HepG2 (cell line): Measurements from ENCODE around the gene MTHFD2L. TPM values are rescaled to one million over a fixed set of nuclear protein-coding genes. Genes with fewer than 3 reads are reported as not detected.

Experiments
- AGO2 ChIP-seq: fragments of 200-400 bp; formaldehyde crosslinking; optimal IDR thresholded peaks from 2 replicates; pipeline ENCODE3; 2017; ENCODE audit warnings: mild to moderate bottlenecking, low read depth, low read length, moderate library complexity
- ATRX ChIP-seq: sonication (generic); formaldehyde crosslinking; IDR thresholded peaks from 2 replicates; pipeline ENCODE4 v1.4.0; 2020; ENCODE audit warnings: missing genetic modification reagents, borderline replicate concordance
- CBFB ChIP-seq: sonication (generic); formaldehyde crosslinking; IDR thresholded peaks from 2 replicates; pipeline ENCODE4 v1.4.0; 2020; ENCODE audit warnings: missing genetic modification reagents
- CEBPB ChIP-seq: IDR thresholded peaks from 2 replicates; pipeline ENCODE4 v1.6.1; 2011; ENCODE audit warnings: low read depth, low read length, improper control_type of control experiment, borderline replicate concordance
- CTCF ChIP-seq: sonication (generic); formaldehyde crosslinking; IDR thresholded peaks from 2 replicates; pipeline ENCODE4 v1.5.0; 2020; ENCODE audit warnings: mild to moderate bottlenecking, missing genetic modification reagents, moderate library complexity
- HOXD1 ChIP-seq: sonication (generic); formaldehyde crosslinking; IDR thresholded peaks from 2 replicates; pipeline ENCODE4 v1.5.0; 2020; ENCODE audit warnings: missing genetic modification reagents
- IKZF5 ChIP-seq: IDR thresholded peaks from 2 replicates; pipeline ENCODE4 v1.6.1; 2018; ENCODE audit warnings: missing genetic modification reagents, mild to moderate bottlenecking, missing compliant biosample characterization
- IRF9 ChIP-seq: sonication (generic); formaldehyde crosslinking; IDR thresholded peaks from 2 replicates; pipeline ENCODE4 v1.8.0; 2022; ENCODE audit warnings: missing genetic modification reagents, mild to moderate bottlenecking, borderline replicate concordance
- MLXIP ChIP-seq: sonication (generic); formaldehyde crosslinking; IDR thresholded peaks from 2 replicates; pipeline ENCODE4 v1.9.0; 2021; ENCODE audit warnings: missing genetic modification reagents, borderline replicate concordance
- MYPOP ChIP-seq: sonication (generic); formaldehyde crosslinking; IDR thresholded peaks from 2 replicates; pipeline ENCODE4 v1.8.1; 2023; ENCODE audit warnings: mild to moderate bottlenecking, moderate library complexity, missing genetic modification reagents
- NR3C1 ChIP-seq: sonication (generic); formaldehyde crosslinking; IDR thresholded peaks from 2 replicates; pipeline ENCODE4 v1.4.0; 2020; ENCODE audit warnings: missing genetic modification reagents
- PCBP1 ChIP-seq: fragments of 200-400 bp; formaldehyde crosslinking; IDR thresholded peaks from 2 replicates; pipeline ENCODE4 v1.6.1; 2017; ENCODE audit warnings: mild to moderate bottlenecking, low read depth, low read length, borderline replicate concordance
- RXRB ChIP-seq: IDR thresholded peaks from 2 replicates; pipeline ENCODE4 v1.6.1; 2016; ENCODE audit warnings: borderline replicate concordance, missing genetic modification reagents, missing compliant biosample characterization
- SETDB1 ChIP-seq: sonication (generic); formaldehyde crosslinking; IDR thresholded peaks from 2 replicates; pipeline ENCODE4 v1.5.1; 2020; ENCODE audit warnings: missing genetic modification reagents, mild to moderate bottlenecking, borderline replicate concordance
- SYNCRIP ChIP-seq: fragments of 200-400 bp; formaldehyde crosslinking; IDR thresholded peaks from 2 replicates; pipeline ENCODE4 v1.6.1; 2018; ENCODE audit warnings: mild to moderate bottlenecking, low read depth, low read length; ENCODE audit not compliant: insufficient read depth
- ZBTB46 ChIP-seq: sonication (generic); formaldehyde crosslinking; IDR thresholded peaks from 2 replicates; pipeline ENCODE4 v1.4.0; 2020; ENCODE audit warnings: mild to moderate bottlenecking, missing genetic modification reagents, borderline replicate concordance
- ZNF333 ChIP-seq: sonication (generic); formaldehyde crosslinking; IDR thresholded peaks from 2 replicates; pipeline ENCODE4 v1.4.0; 2020; ENCODE audit warnings: mild to moderate bottlenecking, missing genetic modification reagents, borderline replicate concordance
- ZNF749 ChIP-seq: sonication (generic); formaldehyde crosslinking; IDR thresholded peaks from 2 replicates; pipeline ENCODE4 v1.8.0; 2022; ENCODE audit warnings: mild to moderate bottlenecking, missing genetic modification reagents, moderate library complexity, borderline replicate concordance
- ZSCAN25 ChIP-seq: sonication (generic); formaldehyde crosslinking; IDR thresholded peaks from 2 replicates; pipeline ENCODE4 v1.8.0; 2022; ENCODE audit warnings: mild to moderate bottlenecking, missing genetic modification reagents
- polyA plus RNA-seq, 8 experiments: library from polyadenylated mRNA; depleted of rRNA in 3 of 8; stranded (reverse) in 7 of 8; unstranded in 1 of 8; fragments of >200 nt; fragmentation: Illumina TruSeq in 4 of 8; extraction: Trizol in 4 of 8; gene quantifications; 2 replicates each; pipeline versions ENCODE4 v1.2.1 to v1.2.3, GENCODE V29; 2011 to 2016; ENCODE audit warnings: low read depth in 4 of 8, missing spikeins in 1 of 8, mixed read lengths in 1 of 8; ENCODE audit not compliant: insufficient read depth in 1 of 8
- total RNA-seq, 5 experiments: library from RNA; depleted of rRNA; stranded (reverse); fragments of >200 nt; fragmentation: Illumina TruSeq; extraction: Trizol; gene quantifications; 2 replicates each; pipeline ENCODE4 v1.2.3, GENCODE V29; 2016; ENCODE audit warnings: low read depth in 1 of 5

MTHFD2L gene
- total and polyA plus RNA-seq, 2 of the 13 experiments (the other 11 are each of a cell fraction or from before 2014, with no cell fraction given): 10.5 to 14.9 TPM

- TF ChIP-seq MLXIP (CRISPR knock-in tag) (no peak), ZSCAN25 (CRISPR knock-in tag) (no peak), ZBTB46 (CRISPR knock-in tag) (no peak), ATRX (CRISPR knock-in tag) (no peak), NR3C1 (CRISPR knock-in tag) (no peak), IKZF5 (CRISPR knock-in tag) (peak; percentile 88), AGO2 (no peak), ZNF749 (CRISPR knock-in tag) (peak; percentile 61; the same call in 1 of the 2 replicates), SYNCRIP (no peak), PCBP1 (no peak), SETDB1 (CRISPR knock-in tag) (no peak), CTCF (CRISPR knock-in tag) (no peak), IRF9 (CRISPR knock-in tag) (no peak; the same call in 1 of the 2 replicates), HOXD1 (CRISPR knock-in tag) (peak; percentile 98), RXRB (peak; percentile 93), CBFB (CRISPR knock-in tag) (peak; percentile 93), MYPOP (CRISPR knock-in tag) (peak; percentile 54; the same call in 1 of the 2 replicates), ZNF333 (CRISPR knock-in tag) (no peak), CEBPB (peak; percentile 62; the same call in 1 of the 2 replicates)
These were observed 44.2 kb downstream of the MTHFD2L start (continued) for GRCh38 chr4:74202062-74202586.
